H1 (cell line): Measurements from ENCODE around the gene DPYSL4. TPM values are rescaled to one million over a fixed set of nuclear protein-coding genes. Genes with fewer than 3 reads are reported as not detected.
"Not testable (repeated sequence)": the region's sequence is repeated elsewhere in the genome, so short reads cannot be mapped to it uniquely, and the experiment has no call there.

Experiments used
- CTCF ChIA-PET: fragments of 300-600 bp; sonication (Branson Sonifier 250); formaldehyde crosslinking; loops from one replicate; lab custom pipeline; 2021; ENCODE audit not compliant: partially characterized antibody; lab: Charles Lee
- POLR2A ChIA-PET: fragments of 300-600 bp; sonication (Branson Sonifier 250); formaldehyde crosslinking; loops from one replicate; lab custom pipeline; 2021; ENCODE audit warnings: inconsistent platforms; ENCODE audit not compliant: partially characterized antibody; lab: Charles Lee
- DNase-seq, 2 experiments: peaks; one replicate each; pipeline versions ENCODE4 v3.0.0 to v3.0.0-alpha.2; 2010 to 2022; ENCODE audit warnings: low spot score in 2 of 2, low read depth in 1 of 2, mixed read lengths in 1 of 2
- FAIRE-seq: peaks from 2 replicates; lab custom pipeline; 2011; peaks lifted over from hg19 to GRCh38; lab: Jason Lieb, UNC
- H2AFZ ChIP-seq: 2 replicates; pipeline ENCODE4 v1.8.1; 2012; ENCODE audit warnings: low read length, inconsistent platforms
- H2AK5ac ChIP-seq: 2 replicates; pipeline ENCODE4 v1.6.1; 2013; ENCODE audit warnings: low read depth, low read length
- H2BK120ac ChIP-seq: replicated peaks from 2 replicates; pipeline ENCODE3; 2013; ENCODE audit warnings: low read depth, low read length, inconsistent platforms
- H2BK12ac ChIP-seq: 2 replicates; pipeline ENCODE4 v1.6.1; 2013; ENCODE audit warnings: low read depth, low read length
- H2BK15ac ChIP-seq: 2 replicates; pipeline ENCODE4 v1.6.1; 2013; ENCODE audit warnings: low read length
- H2BK20ac ChIP-seq: 2 replicates; pipeline ENCODE4 v1.6.1; 2013; ENCODE audit warnings: low read length
- H2BK5ac ChIP-seq: 2 replicates; pipeline ENCODE4 v1.6.1; 2013; ENCODE audit warnings: low read depth, low read length
- H3K14ac ChIP-seq: 2 replicates; pipeline ENCODE4 v1.6.1; 2013; ENCODE audit warnings: inconsistent platforms; ENCODE audit not compliant: insufficient read length
- H3K18ac ChIP-seq: 2 replicates; pipeline ENCODE4 v1.6.1; 2013; ENCODE audit warnings: low read length; ENCODE audit errors: extremely low read depth
- H3K23ac ChIP-seq: 2 replicates; pipeline ENCODE4 v1.6.1; 2013; ENCODE audit warnings: inconsistent platforms; ENCODE audit not compliant: insufficient read length
- H3K23me2 ChIP-seq: 2 replicates; pipeline ENCODE4 v1.6.1; 2013; ENCODE audit warnings: low read depth, low read length
- H3K27ac ChIP-seq: 2 replicates; pipeline ENCODE4 v1.6.1; 2011; ENCODE audit warnings: low read depth, low read length, inconsistent platforms
- H3K27me3 ChIP-seq, 4 experiments: replicated peaks in 1 of 4; 1 replicate in 1 of 4; 2 replicates in 3 of 4; pipeline versions ENCODE4 v1.6.1 to v1.8.1; 2011 to 2013; ENCODE audit warnings: low read length in 3 of 4, mild to moderate bottlenecking in 3 of 4, inconsistent platforms in 2 of 4, mixed read lengths in 2 of 4, moderate library complexity in 1 of 4; ENCODE audit not compliant: control insufficient read depth in 3 of 4, insufficient read depth in 3 of 4; ENCODE audit errors: extremely low read depth in 1 of 4
- H3K36me3 ChIP-seq, 4 experiments: 2 replicates each; pipeline versions ENCODE4 v1.6.1 to v1.8.1; 2011 to 2013; ENCODE audit warnings: mild to moderate bottlenecking in 4 of 4, low read length in 3 of 4, moderate library complexity in 2 of 4, control low read depth in 1 of 4, inconsistent platforms in 1 of 4; ENCODE audit not compliant: insufficient read depth in 4 of 4, control insufficient read depth in 2 of 4
- H3K4ac ChIP-seq: replicated peaks from 2 replicates; pipeline ENCODE3; 2013; ENCODE audit warnings: low read length, low read depth, mixed read lengths, inconsistent platforms; ENCODE audit not compliant: insufficient read length
- H3K4me1 ChIP-seq, 4 experiments: replicated peaks in 1 of 4; 1 replicate in 1 of 4; 2 replicates in 3 of 4; pipeline versions ENCODE4 v1.6.1 to v1.8.1; 2011 to 2013; ENCODE audit warnings: low read length in 3 of 4, inconsistent platforms in 2 of 4, mixed read lengths in 1 of 4; ENCODE audit not compliant: insufficient read depth in 4 of 4, control insufficient read depth in 3 of 4
- H3K4me2 ChIP-seq, 2 experiments: 2 replicates each; pipeline versions ENCODE4 v1.6.1 to v1.8.1; 2011 to 2013; ENCODE audit warnings: low read depth in 2 of 2, low read length in 2 of 2, control low read depth in 1 of 2, inconsistent platforms in 1 of 2, mild to moderate bottlenecking in 1 of 2; ENCODE audit not compliant: insufficient read depth in 1 of 2
- H3K4me3 ChIP-seq, 4 experiments: fragments of 200-600, 300-600 bp in 1 of 4; sonication (generic), shearing (Covaris generic), sonication (Bioruptor Twin) in 1 of 4; 2 replicates each; pipeline versions ENCODE4 v1.5.1 to v1.8.1; 2011 to 2016; ENCODE audit warnings: low read length in 4 of 4, low read depth in 3 of 4, control low read depth in 2 of 4, inconsistent platforms in 2 of 4, mild to moderate bottlenecking in 2 of 4, mixed read lengths in 1 of 4, moderate library complexity in 1 of 4; ENCODE audit not compliant: insufficient read depth in 2 of 4; ENCODE audit errors: extremely low read depth in 1 of 4
- H3K56ac ChIP-seq: replicated peaks from 2 replicates; pipeline ENCODE3; 2013; ENCODE audit warnings: low read depth, mild to moderate bottlenecking, mixed read lengths, low read length, inconsistent platforms; ENCODE audit not compliant: insufficient read length
- H3K79me1 ChIP-seq: 2 replicates; pipeline ENCODE4 v1.6.1; 2013; ENCODE audit warnings: low read depth, low read length, control low read depth
- H3K79me2 ChIP-seq, 2 experiments: 2 replicates each; pipeline versions ENCODE4 v1.6.1 to v1.8.1; 2012 to 2013; ENCODE audit warnings: low read length in 2 of 2, mild to moderate bottlenecking in 2 of 2, inconsistent platforms in 1 of 2; ENCODE audit not compliant: insufficient read depth in 2 of 2, control insufficient read depth in 1 of 2
- H3K9ac ChIP-seq, 4 experiments: replicated peaks in 1 of 4; 1 replicate in 1 of 4; 2 replicates in 3 of 4; pipeline versions ENCODE4 v1.6.1 to v1.8.1; 2011 to 2013; ENCODE audit warnings: low read depth in 3 of 4, low read length in 3 of 4, control low read depth in 2 of 4, mild to moderate bottlenecking in 2 of 4, moderate library complexity in 2 of 4, inconsistent platforms in 1 of 4; ENCODE audit errors: extremely low read depth in 1 of 4
- H3K9me3 ChIP-seq, 2 experiments: 2 replicates each; pipeline versions ENCODE4 v1.6.1 to v1.8.1; 2012 to 2013; ENCODE audit warnings: mild to moderate bottlenecking in 2 of 2, moderate library complexity in 2 of 2, control low read depth in 1 of 2, inconsistent platforms in 1 of 2, low read depth in 1 of 2, low read length in 1 of 2, mixed read lengths in 1 of 2; ENCODE audit not compliant: insufficient read depth in 2 of 2
- H4K20me1 ChIP-seq, 2 experiments: replicated peaks in 1 of 2; 2 replicates each; pipeline versions ENCODE3 to v1.8.1; 2011 to 2013; ENCODE audit warnings: inconsistent platforms in 2 of 2, low read length in 2 of 2, mild to moderate bottlenecking in 1 of 2; ENCODE audit not compliant: insufficient read depth in 2 of 2, control insufficient read depth in 1 of 2
- H4K5ac ChIP-seq: 2 replicates; pipeline ENCODE4 v1.6.1; 2013; ENCODE audit warnings: low read length, low read depth, mixed read lengths, inconsistent platforms; ENCODE audit not compliant: insufficient read length
- H4K8ac ChIP-seq: 2 replicates; pipeline ENCODE4 v1.8.0; 2013; ENCODE audit warnings: mild to moderate bottlenecking, moderate library complexity, low read length, inconsistent platforms; ENCODE audit not compliant: insufficient read depth; ENCODE audit errors: extremely low read depth
- H4K91ac ChIP-seq: replicated peaks from 2 replicates; pipeline ENCODE3; 2013; ENCODE audit warnings: low read length, mixed read lengths, inconsistent platforms; ENCODE audit not compliant: insufficient read length
- WGBS, 2 experiments: shearing (Covaris generic) in 1 of 2; methylation state at CpG; one replicate each; pipeline versions ENCODE4 v1.1.6 to v1.1.7; 2013 to 2015; ENCODE audit warnings: low lambda C conversion rate in 2 of 2, mixed read lengths in 2 of 2, inconsistent platforms in 1 of 2, low coverage in 1 of 2, missing lambda C conversion rate in 1 of 2; ENCODE audit not compliant: insufficient replicate concordance in 2 of 2, insufficient coverage in 1 of 2, insufficient read length in 1 of 2; ENCODE audit errors: extremely low coverage in 1 of 2, missing lambda C conversion rate in 1 of 2; 5-methylcytosine and 5-hydroxymethylcytosine counted together
- polyA plus RNA-seq, 7 experiments: library from polyadenylated mRNA; depleted of rRNA in 3 of 7; stranded (reverse) in 5 of 7; unstranded in 2 of 7; fragments of >200 nt in 5 of 7; fragments of 200-250 nt in 2 of 7; gene quantifications; 1 replicate in 5 of 7; 2 replicates in 1 of 7; 4 replicates in 1 of 7; pipeline versions ENCODE4 v1.2.1 to v1.2.3, GENCODE V29; 2011 to 2013; ENCODE audit warnings: missing spikeins in 2 of 7, mixed read lengths in 2 of 7
- total RNA-seq: library from RNA; stranded (reverse); fragmentation: NEBNext Ultra II Directional; extraction: Animal tissue kit (Norgen Biotek cat#: 25700); gene quantifications from 2 replicates; pipeline ENCODE4 v1.2.1, GENCODE V29; 2021

Gene DPYSL4
- total and polyA plus RNA-seq, 2 of the 8 experiments (the other 6 are each of a cell fraction or from before 2014, with no cell fraction given) = 12.9 to 15.2 TPM

DNA sequence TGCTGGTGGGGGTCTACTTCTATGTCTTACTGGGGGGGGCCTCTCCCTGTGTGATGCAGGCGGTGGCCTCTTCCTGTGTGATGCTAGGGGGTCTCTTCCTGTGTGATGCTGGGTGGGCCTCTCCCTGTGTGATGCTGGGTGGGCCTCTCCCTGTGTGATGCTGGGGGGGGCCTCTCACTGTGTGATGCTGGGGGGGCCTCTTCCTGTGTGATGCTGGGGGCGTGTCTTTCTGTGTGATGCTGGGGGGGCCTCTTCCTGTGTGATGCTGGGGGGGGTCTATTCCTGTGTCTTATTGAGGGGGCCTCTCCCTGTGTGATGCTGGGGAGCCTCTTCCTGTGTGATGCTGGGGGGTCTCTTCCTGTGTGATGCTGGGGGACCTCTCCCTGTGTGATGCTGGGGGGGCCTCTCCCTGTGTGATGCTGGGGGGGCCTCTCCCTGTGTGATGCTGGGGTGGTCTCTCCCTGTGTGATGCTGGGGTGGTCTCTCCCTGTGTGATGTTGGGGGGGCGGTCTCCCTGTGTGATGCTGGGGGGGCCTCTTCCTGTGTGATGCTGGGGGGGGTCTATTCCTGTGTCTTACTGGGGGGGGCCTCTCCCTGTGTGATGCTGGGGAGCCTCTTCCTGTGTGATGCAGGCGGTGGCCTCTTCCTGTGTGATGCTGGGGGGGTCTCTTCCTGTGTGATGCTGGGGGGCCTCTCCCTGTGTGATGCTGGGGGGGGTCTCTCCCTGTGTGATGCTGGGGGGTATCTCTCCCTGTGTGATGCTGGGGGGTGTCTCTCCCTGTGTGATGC is 25.7 kb upstream of the DPYSL4 start:
- H3K4ac ChIP-seq, H4K8ac ChIP-seq, H2BK120ac ChIP-seq, H3K79me1 ChIP-seq, FAIRE-seq, H2BK12ac ChIP-seq, DNase-seq, H3K14ac ChIP-seq, POLR2A ChIA-PET, H2BK20ac ChIP-seq, H3K4me2 ChIP-seq, H2AFZ ChIP-seq, H3K23ac ChIP-seq, H3K27me3 ChIP-seq, H3K23me2 ChIP-seq, H3K79me2 ChIP-seq, H3K9me3 ChIP-seq, H3K4me3 ChIP-seq, CTCF ChIA-PET, H2BK5ac ChIP-seq, H3K9ac ChIP-seq, H4K5ac ChIP-seq, H4K91ac ChIP-seq, H4K20me1 ChIP-seq, H2AK5ac ChIP-seq, H3K18ac ChIP-seq, H2BK15ac ChIP-seq, H3K56ac ChIP-seq, H3K36me3 ChIP-seq, H3K27ac ChIP-seq: not testable (repeated sequence)
- peaks cover 0 to 17% (median 12%) of the 10 kb centered on the region in 4 experiments; a peak in 6 of 7 replicates for H3K4me1 ChIP-seq
- no CpG with 5 or more reads among the region's 4 CpGs for WGBS, 2 experiments
